ENCODE results near the gene COL13A1. TPM values are rescaled to one million over a fixed set of nuclear protein-coding genes. Genes with fewer than 3 reads are reported as not detected.

Gene COL13A1
- total RNA-seq, 4 donors from 2014 or later: 0.30 to 2.0 (median 0.86) TPM

DNA sequence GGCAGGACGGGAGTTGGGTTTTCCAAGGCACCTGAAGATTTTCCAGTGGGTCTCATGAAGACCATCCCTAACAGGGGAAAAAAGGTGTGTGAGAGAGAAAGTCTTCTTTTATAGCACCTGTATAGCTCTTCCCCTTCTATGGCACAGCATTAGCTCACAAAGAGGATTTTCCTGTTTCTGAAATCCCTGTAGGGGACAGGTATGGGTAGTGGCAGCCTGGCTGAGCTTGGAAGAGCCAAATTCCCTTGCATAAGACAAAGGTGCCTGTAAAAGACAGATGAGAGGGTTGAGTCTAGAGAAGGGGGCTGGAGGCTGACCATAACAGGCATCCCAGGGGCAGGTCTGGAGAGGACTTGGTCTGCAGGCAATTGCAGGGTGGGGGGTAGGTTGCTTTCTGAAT, 63.7 kb downstream of the COL13A1 start:
- no peak for DNase-seq (ENCODE audit: low spot score in 2 of 2)
- H3K36me3 ChIP-seq: no peaks in the 10 kb centered on the region
- peaks cover 0 to 14% (median 0%) of the 10 kb centered on the region in 4 donors for H3K4me1 ChIP-seq
- no peaks in the 10 kb centered on the region for H3K9me3 ChIP-seq
- 76 to 94% methylated on average over 1 of the region's 1 CpG for WGBS, 2 donors
- no peak overlapping the region for H3K4me3 ChIP-seq
- H3K27me3 ChIP-seq: peaks cover 0 to 3% of the 10 kb centered on the region in 2 donors
- TF ChIP-seq POLR2A (IDR thresholded peaks at IDR 0.05): no peak
- no peak for TF ChIP-seq EP300 (IDR thresholded peaks at IDR 0.05)
- TF ChIP-seq, protein P1, sequence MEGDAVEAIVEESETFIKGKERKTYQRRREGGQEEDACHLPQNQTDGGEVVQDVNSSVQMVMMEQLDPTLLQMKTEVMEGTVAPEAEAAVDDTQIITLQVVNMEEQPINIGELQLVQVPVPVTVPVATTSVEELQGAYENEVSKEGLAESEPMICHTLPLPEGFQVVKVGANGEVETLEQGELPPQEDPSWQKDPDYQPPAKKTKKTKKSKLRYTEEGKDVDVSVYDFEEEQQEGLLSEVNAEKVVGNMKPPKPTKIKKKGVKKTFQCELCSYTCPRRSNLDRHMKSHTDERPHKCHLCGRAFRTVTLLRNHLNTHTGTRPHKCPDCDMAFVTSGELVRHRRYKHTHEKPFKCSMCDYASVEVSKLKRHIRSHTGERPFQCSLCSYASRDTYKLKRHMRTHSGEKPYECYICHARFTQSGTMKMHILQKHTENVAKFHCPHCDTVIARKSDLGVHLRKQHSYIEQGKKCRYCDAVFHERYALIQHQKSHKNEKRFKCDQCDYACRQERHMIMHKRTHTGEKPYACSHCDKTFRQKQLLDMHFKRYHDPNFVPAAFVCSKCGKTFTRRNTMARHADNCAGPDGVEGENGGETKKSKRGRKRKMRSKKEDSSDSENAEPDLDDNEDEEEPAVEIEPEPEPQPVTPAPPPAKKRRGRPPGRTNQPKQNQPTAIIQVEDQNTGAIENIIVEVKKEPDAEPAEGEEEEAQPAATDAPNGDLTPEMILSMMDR (IDR thresholded peaks at IDR 0.05): no peak
- no peak overlapping the region for H3K27ac ChIP-seq

DNA sequence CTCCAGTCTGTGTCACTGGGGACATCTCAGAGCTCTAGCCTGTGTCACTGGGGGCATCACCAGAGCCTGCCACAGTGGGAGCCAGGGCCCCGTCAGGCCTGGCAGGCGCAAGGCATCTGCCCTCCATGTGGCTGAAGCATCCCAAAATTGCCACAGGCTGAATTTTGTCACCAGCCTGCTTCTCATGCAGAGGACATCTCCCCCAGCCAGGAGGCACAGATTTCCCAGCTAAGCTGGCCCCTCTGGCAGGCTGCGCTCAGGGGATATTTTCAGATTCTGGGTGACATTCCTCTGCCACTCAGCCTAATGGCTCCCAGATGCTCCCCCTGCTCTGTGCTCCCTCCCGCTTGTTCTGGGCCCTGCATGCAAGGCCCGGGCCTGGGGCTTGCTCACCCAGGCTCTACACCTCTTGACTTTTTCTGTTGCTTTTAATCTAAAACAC, 64.6 kb downstream of the COL13A1 start:
- H3K27ac ChIP-seq: no peak overlapping the region
- no peaks in the 10 kb centered on the region for H3K36me3 ChIP-seq
- H3K27me3 ChIP-seq: peaks cover 0 to 3% of the 10 kb centered on the region in 2 donors
- 71 to 83% methylated on average over 4 to 5 of the region's 5 CpGs for WGBS, 2 donors
- H3K9me3 ChIP-seq: no peaks in the 10 kb centered on the region
- H3K4me3 ChIP-seq: peak overlapping the region in 1 of 4 donors; percentile 28
- no peak for TF ChIP-seq POLR2A (IDR thresholded peaks at IDR 0.05)
- DNase-seq (ENCODE audit: low spot score in 2 of 2): no peak
- peaks cover 0 to 14% (median 0%) of the 10 kb centered on the region in 4 donors for H3K4me1 ChIP-seq

DNA sequence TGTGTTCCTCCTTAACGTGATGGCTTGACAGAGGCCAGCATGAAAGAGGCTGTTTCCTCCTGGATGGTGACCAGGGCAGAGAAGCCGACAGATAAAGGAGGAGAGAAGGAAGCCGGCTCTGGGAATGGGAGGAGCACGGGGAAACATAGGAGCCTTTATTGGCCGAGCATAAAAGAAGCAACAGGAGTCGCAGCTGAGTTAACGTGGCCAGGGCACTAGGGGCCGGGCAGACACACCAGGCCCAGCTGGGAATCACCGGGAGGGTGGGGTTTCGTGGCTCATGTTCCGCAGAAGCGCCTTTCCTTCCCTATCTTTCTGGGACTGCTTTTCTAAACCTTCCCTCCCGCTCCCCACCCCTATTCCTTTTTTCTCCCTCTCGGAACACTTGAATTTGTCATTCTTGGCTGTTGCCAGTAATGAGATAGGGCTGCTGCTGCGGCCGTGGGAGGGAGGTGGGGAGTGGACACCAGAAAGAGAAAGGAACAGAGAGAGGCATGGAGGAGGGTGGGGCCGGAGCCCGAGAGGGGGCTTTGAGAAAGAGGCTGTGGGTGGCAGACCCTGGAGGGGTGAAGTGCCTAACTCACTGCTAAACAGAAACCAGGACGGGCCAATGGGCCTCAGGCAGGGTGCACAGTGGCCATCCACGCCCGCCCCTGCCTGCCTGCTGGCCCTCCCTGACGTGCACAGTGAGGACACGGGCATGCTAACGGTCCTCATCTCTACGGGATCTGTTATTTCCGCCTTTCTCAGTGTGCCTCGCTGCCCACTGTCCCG, 65.2 kb downstream of the COL13A1 start:
- Histone ChIP-seq H3K9me3 (no peaks in the 10 kb centered on the region), H3K4me1 (peaks cover 0 to 14% (median 0%) of the 10 kb centered on the region in 4 donors), H3K27ac (peak overlapping the region in 3 of 4 donors; percentile 4 to 43 (median 42)), H3K36me3 (no peaks in the 10 kb centered on the region), H3K27me3 (peaks cover 0 to 3% of the 10 kb centered on the region in 2 donors), H3K4me3 (peak overlapping the region in 3 of 4 donors; percentile 28 to 35 (median 33))
- TF ChIP-seq POLR2A (IDR thresholded peaks at IDR 0.05) (no peak), EP300 (IDR thresholded peaks at IDR 0.05) (no peak)
- TF ChIP-seq, protein P1 (IDR thresholded peaks at IDR 0.05): no peak
- DNase-seq (ENCODE audit: low spot score in 2 of 2): no peak
- 31 to 32% methylated on average over 28 of the region's 28 CpGs for WGBS, 2 donors

DNA sequence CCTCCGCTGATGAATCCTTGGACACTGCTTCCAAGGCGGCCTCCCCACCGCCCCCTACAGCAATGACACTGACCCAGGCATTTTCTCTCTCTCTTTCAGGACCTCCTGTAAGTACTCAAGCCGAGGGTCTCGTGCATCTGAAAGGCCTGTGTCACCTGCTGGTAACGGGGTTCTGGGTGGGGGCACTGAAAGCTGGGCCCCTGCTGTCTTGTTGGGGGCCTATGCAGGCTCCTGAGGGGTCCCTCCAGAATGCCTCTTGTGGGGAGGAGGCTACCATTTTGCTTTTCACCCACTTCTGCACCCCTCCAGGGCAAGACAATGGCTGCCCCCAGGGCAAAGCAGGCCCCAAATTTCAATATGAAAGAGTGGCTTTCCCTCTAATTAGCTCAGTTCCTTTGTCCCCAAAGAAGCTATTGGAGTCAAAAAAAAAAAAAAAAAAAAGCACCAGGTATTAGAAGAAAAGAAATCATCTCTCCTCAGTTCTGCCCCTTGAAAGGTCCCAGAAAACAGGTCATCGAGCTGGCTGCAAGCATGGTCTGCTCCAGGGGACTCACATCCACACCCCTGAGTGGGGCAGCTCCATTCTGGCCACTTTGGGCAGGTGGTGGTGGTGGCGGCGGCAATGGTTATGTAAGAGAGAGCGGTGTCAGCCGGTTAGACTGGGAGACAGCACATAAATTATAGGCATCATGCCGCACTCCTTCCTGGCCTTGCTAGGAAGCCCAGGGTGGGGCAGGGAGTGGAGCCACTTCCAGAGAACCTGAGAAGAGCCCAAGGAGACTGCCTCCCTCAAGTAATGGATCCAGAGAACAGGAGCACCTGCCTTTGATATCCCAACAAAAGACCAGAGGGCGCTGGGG, 66.2 kb downstream of the COL13A1 start:
- no peaks in the 10 kb centered on the region for H3K9me3 ChIP-seq
- no peak overlapping the region for H3K4me3 ChIP-seq
- H3K4me1 ChIP-seq: peaks cover 0 to 14% (median 0%) of the 10 kb centered on the region in 4 donors
- H3K36me3 ChIP-seq: no peaks in the 10 kb centered on the region
- no peak for TF ChIP-seq POLR2A (IDR thresholded peaks at IDR 0.05)
- 84 to 87% methylated on average over 13 of the region's 13 CpGs for WGBS, 2 donors
- DNase-seq (ENCODE audit: low spot score in 2 of 2): no peak
- H3K27ac ChIP-seq: no peak overlapping the region
- H3K27me3 ChIP-seq: peaks cover 0 to 3% of the 10 kb centered on the region in 2 donors

DNA sequence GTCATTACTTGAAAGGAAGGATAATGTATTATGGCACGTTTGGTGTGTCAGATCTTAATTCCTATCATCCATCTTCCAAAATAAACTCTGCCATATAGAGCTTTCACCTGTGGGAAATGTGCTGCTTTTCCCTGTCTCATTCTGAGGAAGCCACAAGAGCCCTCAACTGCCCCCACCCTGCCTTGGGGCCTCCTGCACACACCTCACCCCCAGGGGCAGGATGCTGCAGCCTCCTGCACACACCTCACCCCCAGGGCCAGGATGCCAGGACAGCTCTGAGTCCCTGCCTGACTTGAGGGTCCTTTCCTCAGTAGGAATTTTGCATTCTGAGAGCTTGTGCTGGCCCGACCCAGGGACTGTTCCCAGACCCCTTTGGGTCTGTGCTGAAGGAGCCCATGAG, 67.1 kb downstream of the COL13A1 start:
- Histone ChIP-seq H3K27me3 (peaks cover 0 to 3% of the 10 kb centered on the region in 2 donors), H3K27ac (no peak overlapping the region), H3K4me1 (peaks cover 0 to 14% (median 0%) of the 10 kb centered on the region in 4 donors), H3K36me3 (no peaks in the 10 kb centered on the region), H3K9me3 (no peaks in the 10 kb centered on the region), H3K4me3 (no peak overlapping the region)
- TF ChIP-seq, protein P1 (IDR thresholded peaks at IDR 0.05): no peak
- TF ChIP-seq POLR2A (IDR thresholded peaks at IDR 0.05): no peak
- no peak for TF ChIP-seq EP300 (IDR thresholded peaks at IDR 0.05)
- 74 to 96% methylated on average over 2 of the region's 2 CpGs for WGBS, 2 donors
- no peak for DNase-seq (ENCODE audit: low spot score in 2 of 2)
